SKM-1 treated with dmso at 0.1 percent for 144 hours (cell line): ENCODE results near the gene CTNNA1.
"Not testable (repeated sequence)": the region's sequence is repeated elsewhere in the genome, so short reads cannot be mapped to it uniquely, and the experiment has no call there.

Source experiments
- DNase-seq: peaks from one replicate; lab custom pipeline; 2025; ENCODE audit not compliant: unreplicated experiment; lab: John Stamatoyannopoulos, UW

Gene CTNNA1

DNA sequence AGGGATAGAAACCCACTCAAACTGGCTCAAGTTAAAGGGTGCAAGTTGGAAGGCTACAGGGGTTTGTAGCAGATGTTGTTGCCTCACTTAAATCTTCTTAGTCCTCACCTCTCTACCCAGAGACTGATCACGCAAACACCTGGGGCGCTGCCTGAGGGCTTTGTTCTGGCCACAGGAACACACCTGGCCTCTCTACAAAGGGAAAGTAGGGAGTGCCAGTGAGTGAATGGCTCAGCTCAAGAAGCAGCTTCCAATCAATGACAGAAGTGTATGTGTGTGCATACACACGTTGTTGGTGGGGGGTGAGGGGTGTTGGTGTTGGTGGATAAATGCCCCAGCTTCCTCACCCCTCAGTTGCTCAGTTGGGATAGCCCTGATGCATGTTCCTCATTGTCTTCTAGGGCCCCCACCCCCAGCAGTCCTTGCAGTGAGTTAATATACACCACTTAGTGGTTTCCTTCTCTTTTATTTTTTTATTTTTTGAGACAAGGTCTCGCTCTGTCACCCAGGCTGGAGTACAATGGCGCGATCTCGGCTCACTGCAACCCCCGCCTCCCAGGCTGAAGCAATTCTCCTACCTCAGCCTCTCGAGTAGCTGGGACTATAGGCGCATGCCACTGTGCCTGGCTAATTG is 30.6 kb upstream of the CTNNA1 start:
- no peak for DNase-seq

DNA sequence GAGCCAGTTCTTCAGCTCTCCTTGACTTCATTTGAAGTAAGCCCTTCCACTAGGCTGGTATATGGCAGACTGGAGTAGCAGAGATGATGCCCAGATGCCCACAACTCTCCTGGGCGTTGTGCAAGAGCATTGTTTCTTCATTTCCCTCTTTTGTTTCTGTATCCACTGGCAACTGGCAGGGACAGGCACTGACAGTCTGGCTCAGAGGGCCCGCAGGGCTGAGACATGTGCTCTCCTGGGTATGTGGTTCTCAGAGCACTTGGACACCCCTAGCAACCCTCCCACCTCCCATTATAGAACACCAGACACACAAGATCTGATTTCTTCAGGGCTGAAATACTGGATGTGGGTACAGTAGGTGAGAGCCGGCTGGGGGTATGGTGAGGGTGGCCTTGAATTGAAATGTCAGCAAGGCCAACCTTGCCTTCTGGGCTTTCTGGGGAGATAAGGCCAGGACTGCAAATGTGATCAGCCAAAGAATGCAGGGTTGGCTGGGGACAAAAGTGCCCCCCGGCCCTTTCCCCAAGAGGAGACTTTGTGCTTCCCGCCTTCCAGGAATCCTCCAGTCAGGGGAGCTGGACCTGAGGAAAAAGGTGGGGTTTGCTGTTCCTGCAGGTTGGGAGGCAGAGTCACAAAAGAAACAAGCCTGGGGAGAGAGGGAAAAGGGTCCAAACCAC is 28.6 kb upstream of the CTNNA1 start:
- DNase-seq, result peak; percentile 30

DNA sequence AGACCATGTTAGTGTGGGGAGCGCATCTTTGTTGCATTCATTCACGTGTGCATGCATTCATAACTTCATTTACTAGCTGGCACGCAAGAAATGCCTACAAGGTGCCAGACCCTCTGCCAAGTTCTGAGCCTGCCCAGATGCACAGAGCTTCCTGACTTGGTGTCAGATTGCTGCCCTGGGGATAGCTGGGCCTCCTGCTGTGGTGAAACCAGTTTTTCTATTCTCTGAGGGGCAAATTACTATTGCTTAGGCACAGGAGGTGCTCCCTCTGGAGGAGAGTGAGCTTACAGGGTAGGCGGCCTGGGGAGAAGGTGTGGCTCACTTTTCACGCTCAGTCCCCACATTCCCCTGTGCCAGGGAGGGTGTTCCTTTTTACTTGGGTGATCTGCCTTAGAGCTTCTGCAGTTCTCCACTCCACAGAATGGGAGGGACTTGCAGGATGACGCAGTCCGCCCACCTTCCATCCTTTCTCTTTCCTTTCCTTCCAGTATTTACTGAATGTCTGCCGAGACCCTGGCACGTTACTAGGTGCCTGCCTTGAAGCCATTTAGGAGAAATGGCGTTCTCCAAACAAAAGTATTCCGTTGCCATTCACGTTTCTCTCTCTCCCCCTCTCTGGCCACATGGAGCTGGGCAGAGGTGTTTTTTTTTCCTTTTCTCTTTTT is 27.9 kb upstream of the CTNNA1 start:
- DNase-seq, result no peak

DNA sequence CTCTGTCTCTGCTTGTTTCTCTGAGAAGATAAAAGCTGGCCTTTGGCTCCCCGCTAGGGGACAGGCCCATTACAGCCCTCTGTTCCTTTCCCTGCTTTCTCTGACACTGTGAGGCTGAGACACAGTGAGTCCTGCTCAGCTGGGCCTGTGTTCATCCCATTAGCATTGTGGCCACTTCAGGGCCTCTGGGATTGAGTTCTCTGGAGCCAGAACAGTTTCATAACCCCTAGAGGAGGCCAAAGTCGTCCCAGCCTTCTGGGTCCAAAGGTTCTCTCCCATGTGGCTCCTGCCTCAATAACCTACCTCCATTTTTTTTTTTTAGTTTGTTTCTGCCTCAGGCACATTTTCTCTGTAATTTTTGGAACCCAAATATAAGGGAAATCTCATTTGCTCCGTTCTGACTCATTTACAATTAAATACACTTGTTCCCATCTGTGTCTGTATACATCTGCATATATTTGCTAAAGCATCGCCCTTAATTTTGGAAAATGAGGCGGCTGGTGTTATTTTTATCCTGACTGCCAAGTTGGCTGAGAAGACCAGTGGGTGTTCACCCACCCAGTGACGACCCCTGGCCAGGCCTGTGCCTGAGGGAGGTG is 27.3 kb upstream of the CTNNA1 start:
- no peak for DNase-seq

DNA sequence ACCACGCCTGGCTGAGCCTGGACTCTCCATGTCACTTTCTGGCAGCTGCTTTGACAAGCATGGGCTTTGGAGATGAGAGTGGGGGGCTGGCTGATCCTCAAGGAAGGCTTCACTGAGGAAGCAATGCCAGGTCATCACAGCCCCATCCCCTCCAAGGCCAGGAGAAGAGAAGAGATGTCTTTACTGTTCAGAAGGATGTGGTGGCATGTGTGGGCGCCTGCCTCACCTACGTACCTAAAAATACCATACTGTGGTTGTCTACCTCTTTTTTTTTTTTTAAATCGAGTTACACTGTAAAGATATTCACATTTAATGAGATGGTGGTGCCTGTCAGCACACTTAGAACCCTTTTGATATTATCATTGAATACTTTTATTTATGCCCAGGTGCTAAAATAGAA is 26.4 kb upstream of the CTNNA1 start:
- no peak for DNase-seq

DNA sequence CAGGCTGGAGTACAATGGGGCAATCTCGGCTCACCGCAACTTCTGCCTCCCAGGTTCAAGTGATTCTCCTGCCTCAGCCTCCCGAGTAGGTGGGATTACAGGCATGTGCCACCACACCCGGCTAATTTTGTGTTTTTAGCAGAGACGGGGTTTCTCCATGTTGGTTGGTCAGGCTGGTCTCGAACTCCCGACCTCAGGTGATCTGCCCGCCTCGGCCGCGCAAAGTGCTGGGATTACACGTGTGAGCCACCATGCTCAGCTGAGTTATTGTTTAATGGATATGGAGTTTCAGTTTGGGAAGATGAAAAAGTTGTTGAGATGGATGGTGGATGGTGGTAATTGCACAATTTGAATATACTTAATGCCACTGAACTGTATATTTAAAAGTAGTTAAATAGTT is 22.7 kb upstream of the CTNNA1 start:
- not testable (repeated sequence) for DNase-seq

DNA sequence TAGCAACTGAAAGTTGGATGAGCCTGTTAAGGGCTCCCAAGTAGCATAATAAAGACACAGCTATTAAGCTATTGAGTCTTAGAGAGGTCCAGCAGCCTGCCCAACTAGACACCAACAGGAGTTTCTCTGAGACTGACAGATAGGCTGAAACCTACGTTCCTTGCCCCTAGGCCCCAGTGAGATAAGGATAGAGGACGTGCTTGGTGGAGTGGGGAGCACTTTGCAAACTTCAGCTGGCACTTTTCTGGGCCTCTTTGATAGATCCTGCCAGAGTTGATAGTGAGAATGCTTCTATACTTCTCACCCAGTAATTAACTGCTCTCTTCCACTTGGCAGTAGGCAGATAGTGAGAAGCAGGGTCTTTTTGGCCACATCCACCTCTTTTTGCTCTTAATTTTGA is 20.8 kb upstream of the CTNNA1 start:
- DNase-seq, result no peak

DNA sequence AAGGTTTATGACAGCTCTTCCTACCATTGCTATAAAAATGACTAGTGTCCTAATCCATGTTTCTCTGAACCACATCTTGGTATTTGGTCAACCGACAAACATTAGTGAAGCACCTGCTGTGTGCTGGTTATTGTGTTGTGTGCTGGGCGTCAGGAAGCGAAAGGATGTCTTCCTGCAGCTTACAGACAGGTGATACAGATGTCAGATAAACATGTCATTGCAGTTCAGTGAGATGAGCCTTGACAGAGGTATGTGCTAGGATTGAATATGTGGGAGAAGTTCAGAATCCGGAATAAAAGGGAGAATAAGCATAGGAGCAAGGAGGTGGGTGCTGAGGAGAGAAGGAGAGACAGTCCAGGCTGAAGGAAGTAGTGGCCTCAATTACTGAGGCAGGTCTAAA is 20.3 kb upstream of the CTNNA1 start:
- DNase-seq, result no peak

DNA sequence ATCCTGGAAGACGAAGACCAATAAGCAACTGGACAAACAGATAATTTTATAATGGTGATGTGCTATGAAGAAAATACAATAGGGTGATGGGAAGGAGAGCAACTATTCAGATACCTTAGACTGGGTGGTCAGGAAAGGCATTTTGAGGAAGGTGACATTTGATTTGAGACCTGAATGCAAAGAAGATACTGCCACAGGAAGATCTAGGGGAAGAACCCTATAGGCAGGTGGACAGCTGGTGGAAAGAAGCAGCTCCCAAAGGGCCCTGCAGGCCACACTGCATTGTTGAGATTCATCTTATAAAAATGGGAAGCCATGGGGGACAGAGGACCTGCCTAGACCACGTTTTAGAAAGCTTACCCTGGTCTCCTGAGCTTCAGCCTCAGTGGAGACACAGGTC is 19.7 kb upstream of the CTNNA1 start:
- DNase-seq, result no peak

DNA sequence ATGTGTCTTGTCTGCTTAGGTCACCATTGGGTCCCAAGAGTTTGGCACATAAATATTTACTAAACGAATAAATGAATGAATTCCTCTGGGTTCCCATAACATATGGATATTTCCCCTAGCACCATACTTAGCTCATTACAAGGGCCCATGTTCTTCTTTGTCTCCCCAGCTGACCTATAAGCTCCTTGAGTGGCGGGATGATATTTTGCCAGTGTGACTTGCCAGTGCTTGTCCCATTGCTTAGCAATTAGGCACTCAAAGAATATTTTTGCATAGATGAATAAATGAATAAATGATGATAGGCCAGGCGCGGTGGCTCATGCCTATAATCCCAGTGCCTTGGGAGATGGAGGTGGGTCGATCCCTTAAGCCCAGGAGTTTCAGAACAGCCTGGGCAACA is 16.9 kb upstream of the CTNNA1 start:
- no peak for DNase-seq

DNA sequence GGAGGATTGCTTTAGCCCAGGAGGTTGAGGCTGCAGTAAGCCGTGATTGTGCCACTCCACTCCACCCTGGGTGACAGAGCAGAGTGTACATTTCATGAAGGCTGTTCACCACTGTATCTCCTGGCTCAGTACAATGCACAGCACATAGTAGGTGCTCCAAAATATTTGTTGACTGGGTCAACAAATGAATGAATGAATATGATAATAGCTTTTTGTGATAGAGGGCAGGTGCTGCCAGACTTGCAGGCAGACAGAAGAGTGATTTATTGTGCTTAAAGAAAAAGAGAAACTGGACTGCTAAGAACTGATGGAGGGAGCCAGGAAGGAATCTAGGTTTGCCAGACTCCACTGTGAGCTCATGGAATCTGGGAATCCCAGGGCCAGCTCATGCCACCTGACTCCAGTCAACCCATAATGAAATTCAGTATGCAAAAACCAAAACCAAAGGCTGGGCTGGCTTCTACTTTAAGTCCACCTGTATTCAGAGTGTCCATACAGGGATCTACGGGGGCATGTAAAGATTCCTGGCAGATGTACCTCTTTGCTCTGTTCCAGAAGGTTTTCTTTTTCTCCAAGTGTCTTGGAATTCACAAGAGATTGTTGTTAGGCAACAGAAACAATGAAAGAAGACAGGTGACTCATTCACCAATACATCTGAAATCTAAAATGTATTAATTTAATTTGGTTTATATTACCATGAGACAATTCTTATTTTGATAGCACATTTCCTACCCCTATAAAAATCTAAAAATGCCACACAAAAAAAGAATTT is 15.5 kb upstream of the CTNNA1 start:
- DNase-seq, result no peak

DNA sequence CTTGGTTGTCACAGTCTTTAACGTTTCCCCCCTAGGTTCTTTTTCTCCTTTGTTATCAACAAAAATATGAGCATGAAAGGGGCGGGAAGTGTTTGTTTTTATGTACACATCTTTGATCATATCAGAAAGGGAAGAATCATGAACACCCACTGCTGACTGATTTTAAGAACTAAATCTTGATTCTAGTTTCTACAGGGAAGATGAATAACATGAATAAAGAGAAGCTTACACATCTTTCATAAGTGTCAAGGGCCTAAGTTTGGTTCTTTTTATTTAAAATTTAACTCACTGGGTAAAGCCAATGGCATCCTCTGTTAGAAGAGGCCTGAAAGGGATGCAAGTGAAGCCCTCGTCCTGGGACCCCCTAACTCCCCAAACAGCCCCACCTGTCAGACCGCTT is 14.8 kb upstream of the CTNNA1 start:
- no peak for DNase-seq

DNA sequence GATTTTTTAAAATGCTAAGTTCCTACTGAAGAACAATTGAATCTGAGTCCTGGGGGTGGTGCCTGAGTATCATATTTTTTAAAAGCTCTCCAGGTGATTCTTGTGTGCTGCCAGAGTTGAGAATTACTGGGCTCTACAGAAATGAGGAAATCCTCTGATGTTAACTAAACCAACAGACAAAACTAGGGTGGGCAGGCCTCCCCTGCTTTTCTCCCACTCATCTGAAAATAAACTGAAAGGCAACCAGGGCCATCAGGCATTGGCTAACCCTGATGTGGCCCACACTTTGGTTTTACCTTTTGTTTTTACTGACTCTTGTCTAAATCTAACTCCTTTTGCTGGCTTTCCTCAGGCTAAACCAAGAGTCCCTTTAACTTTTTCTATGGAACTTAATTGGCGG is 13.3 kb upstream of the CTNNA1 start:
- DNase-seq, result no peak

DNA sequence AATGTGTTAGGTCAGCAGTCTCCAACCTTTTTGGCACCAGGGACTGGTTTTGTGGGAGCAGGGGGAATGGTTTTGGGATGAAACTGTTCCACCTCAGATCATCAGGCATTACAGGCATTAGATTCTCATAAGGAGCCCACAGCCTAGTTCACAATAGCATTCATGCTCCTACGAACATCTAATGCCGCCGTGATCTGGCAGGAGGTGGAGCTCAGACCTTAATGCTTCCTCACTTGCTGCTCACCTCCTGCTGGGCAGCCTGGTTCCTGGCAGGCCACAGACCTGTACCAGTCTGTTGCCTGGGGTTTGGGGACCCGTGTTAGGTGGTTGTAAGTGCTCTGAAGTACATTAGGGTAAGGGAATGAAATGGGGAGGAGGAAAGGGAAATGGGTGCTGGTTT is 9.7 kb upstream of the CTNNA1 start:
- DNase-seq, result no peak

DNA sequence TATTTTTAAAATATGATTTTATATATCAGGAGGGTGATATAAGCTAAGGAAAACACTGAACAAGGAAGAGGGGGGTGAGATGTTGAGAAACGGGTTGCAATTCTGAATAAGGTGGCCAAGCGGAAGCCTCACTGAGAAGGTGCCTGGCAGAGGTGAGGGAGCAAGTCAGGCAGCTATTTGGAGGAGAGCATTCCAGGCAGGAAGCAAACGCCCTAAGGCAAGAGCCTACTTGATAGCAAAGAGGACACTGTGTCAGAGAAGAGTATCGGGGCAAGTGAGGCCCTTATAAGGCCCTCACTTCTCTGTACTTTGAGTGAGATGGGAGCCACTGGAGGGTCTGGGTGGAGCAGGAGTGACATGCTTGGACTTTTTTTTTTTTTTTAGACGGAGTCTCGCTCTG is 8.0 kb upstream of the CTNNA1 start:
- DNase-seq, result no peak

DNA sequence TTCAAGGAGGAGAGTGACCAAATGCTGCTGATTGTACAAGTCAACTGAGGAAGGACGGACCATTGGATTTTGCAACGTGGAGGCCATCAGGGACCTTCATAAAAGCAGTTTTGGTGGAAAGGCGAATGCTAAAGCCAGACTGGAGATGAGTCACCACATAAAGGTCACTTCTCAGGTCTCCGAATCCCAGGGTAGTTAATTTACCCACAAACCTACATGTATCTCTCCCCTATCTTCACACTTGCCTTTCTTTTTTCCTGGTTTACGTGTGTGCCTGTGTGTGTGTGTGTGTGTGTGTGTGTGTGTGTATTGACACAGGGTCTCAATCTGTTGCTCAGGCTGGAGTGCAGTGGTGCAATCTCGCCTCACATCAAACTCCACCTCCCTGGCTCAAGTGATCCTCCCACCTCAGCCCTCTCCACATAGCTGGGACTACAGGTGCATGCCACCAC is 4.6 kb upstream of the CTNNA1 start:
- DNase-seq, result no peak

DNA sequence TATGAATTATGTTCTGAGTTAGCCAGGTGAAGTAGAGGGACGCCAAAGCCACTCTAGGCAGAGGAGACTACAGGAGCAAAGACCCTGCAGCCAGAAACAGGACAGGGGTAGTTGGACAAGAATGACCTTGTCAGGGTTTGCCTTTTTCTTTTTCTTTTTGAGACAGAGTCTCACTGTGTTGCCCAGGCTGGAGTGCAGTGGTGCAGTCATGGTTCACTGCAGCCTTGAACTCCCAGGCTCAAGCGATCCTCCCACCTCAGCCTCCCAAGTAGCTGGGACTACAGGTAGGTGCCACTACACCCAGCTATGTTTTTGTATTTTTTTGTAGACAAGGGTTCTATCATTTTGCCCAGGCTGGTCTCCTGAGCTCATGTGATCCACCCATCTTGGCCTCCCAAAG is 1.9 kb upstream of the CTNNA1 start:
- DNase-seq, result not testable (repeated sequence)

DNA sequence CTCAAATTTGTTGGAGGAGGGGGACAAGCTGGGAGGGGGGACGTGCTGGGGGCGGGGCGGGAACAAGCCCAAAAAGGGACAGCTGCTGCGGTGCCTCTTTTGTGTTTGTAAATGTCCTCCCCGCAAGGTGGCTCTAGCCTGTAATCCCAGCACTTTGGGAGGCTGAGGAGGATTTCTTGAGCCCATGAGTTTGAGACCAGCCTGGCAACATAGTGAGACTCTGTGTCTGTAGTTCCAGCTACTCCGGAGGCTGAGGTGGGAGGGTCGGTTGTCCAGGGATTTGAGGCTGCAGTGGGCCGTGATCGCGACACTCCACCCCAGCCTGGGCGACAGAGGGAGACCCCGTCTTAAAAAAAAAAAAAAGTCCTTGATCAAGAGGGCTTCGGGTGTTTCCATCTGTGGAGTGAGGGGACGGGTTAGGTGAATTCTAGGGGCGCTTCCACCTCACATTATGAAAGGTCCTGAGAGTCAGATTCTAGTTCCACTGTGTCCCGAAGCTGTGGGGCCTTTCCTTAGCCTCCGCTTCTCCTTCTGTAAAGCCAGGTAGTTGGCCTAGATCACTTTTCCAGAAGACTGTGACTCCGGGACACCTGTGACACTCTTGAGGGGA is 779 bp upstream of the CTNNA1 start:
- DNase-seq, result no peak

DNA sequence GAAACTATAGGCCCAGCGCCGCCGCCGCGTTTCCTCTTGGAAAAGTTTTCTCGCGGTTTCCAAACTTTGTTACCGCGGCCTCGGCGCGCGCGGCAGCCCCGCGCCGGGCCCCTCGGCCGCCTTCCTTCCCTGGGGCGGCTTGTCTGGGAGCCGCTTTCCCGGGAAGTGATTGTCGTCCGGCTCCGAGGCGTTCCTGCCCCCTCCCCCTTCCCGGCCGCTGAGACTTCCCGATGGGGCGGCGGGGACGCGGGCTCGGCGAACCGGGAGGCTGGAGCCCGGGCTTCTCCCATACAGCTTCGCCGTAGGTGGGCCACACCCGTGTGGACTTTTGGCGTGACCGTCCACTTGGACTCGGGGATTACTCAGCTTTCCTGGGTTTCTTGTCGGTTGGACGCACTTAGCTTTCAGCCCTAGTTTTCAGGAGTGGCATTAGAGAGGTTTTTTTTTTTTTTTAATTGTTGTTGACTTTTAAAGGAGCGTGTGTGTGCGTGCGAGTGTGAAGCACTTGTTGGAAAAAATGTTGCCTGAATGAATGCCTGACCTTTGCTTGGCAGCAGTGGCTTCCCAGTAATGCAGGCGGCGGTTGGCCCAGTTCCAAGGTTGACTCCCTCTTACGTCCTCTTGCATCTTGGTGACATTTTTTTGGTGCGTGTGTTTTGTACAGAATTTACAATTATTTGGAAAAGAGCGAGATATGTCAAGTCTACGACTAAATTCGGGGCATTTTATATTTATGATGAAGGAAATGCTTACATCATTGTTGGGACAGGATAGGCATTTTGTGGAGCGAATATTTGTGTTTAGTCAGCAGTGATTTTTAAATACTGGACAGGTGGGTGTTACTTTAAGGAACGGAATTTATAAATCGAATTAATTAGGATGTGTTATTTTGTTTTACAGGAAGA is 821 bp downstream of the CTNNA1 start:
- DNase-seq, result peak; percentile 41

DNA sequence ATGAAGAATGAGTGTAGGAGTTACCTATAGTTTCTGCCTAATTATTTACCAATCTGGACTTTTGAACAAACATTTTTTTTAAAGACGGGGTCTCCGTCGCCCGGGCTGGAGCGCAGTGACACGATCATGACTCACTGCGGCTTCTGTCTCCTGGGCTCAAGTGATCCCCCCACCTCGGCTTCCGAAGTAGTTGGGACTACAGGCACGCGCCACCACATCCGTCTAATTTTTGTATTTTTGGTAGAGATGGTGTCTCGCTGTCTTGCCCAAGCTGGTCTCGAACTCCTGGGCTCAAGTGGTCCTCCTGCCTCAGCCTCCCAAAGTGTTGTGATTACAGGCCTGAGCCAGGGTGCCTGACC is 1.5 kb downstream of the CTNNA1 start:
- no peak for DNase-seq
